DND-41 (cell line): ENCODE data around the gene SURF6.

Source experiments
- ATAC-seq: fragments of 200-7000 bp; cut with Tn5 transposase; 3 replicates; pipeline ENCODE4 v1.9.1; 2021; ENCODE audit warnings: low read depth; ENCODE audit not compliant: insufficient read depth
- DNase-seq: peaks from one replicate; pipeline ENCODE4 v3.0.0-alpha.2; 2020
- H2AFZ ChIP-seq: 2 replicates; pipeline ENCODE4 v1.6.0; 2012; ENCODE audit warnings: low read depth, low read length
- H3K27ac ChIP-seq: 2 replicates; pipeline ENCODE4 v1.5.1; 2012; ENCODE audit warnings: low read length, inconsistent platforms
- H3K27me3 ChIP-seq: fragments of 200-600 bp; sonication (generic); 2 replicates; pipeline ENCODE4 v1.6.0; 2012; ENCODE audit warnings: low read length, mild to moderate bottlenecking, inconsistent platforms; ENCODE audit not compliant: insufficient read depth, poor library complexity
- H3K36me3 ChIP-seq: 2 replicates; pipeline ENCODE4 v1.5.1; 2012; ENCODE audit warnings: low read length, inconsistent platforms; ENCODE audit not compliant: insufficient read depth
- H3K4me1 ChIP-seq: 2 replicates; pipeline ENCODE4 v1.5.1; 2012; ENCODE audit warnings: mild to moderate bottlenecking, low read length; ENCODE audit not compliant: insufficient read depth
- H3K4me2 ChIP-seq: 2 replicates; pipeline ENCODE4 v1.6.0; 2012; ENCODE audit warnings: mild to moderate bottlenecking, moderate library complexity, low read length, inconsistent platforms; ENCODE audit not compliant: insufficient read depth
- H3K4me3 ChIP-seq, 2 experiments: fragments of 200-600 bp in 1 of 2; shearing (Covaris generic) in 1 of 2; 2 replicates each; pipeline ENCODE4 v1.5.1; 2012 to 2016; ENCODE audit warnings: inconsistent platforms in 2 of 2, low read length in 2 of 2, mild to moderate bottlenecking in 2 of 2, low read depth in 1 of 2, moderate library complexity in 1 of 2
- H3K79me2 ChIP-seq: 2 replicates; pipeline ENCODE4 v1.6.0; 2012; ENCODE audit warnings: low read length, inconsistent platforms; ENCODE audit not compliant: insufficient read depth
- H3K9ac ChIP-seq: 2 replicates; pipeline ENCODE4 v1.6.0; 2012; ENCODE audit warnings: low read depth, mild to moderate bottlenecking, inconsistent platforms, low read length, moderate library complexity
- H3K9me3 ChIP-seq: 2 replicates; pipeline ENCODE4 v1.5.1; 2012; ENCODE audit warnings: low read length, moderate library complexity, mild to moderate bottlenecking, inconsistent platforms; ENCODE audit not compliant: insufficient read depth, severe bottlenecking
- H4K20me1 ChIP-seq: 2 replicates; pipeline ENCODE4 v1.6.0; 2012; ENCODE audit warnings: low read length; ENCODE audit not compliant: insufficient read depth
- EZH2 ChIP-seq: IDR thresholded peaks from 3 replicates; pipeline ENCODE4 v1.6.1; 2012; ENCODE audit warnings: borderline replicate concordance, low read depth, mild to moderate bottlenecking, moderate library complexity, low read length, inconsistent platforms; ENCODE audit not compliant: severe bottlenecking
- TF ChIP-seq, protein P1 (sequence below): IDR thresholded peaks from 2 replicates; pipeline ENCODE4 v1.5.1; 2012; ENCODE audit warnings: borderline replicate concordance, low read length, moderate library complexity, mild to moderate bottlenecking; ENCODE audit not compliant: poor library complexity, severe bottlenecking; ENCODE audit errors: extremely low read depth

Gene SURF6

DNA sequence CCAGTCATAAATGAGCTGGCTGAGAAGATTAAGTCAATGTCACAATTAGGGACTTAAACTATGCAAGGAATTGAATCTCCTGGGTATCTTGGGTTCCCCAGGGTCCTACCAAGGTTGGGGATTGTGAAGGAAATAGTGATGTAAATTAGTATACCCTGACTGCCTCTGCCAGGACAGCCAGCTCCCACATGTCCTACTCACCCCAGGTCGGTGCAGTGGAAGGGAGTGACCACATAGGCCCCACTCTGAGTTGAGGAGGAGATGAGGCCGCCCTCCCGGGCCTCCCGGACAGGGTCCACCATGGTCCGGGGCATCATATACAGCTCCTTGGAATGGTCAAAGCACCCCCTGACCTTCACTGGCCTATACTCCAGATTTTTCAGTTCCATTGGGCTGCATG is 17.6 kb upstream of the SURF6 start:
- Histone ChIP-seq H3K9me3 (no peaks in the 10 kb centered on the region), H3K4me2 (no peak overlapping the region), H4K20me1 (peaks cover 39% of the 10 kb centered on the region), H3K27ac (no peak overlapping the region), H3K79me2 (peaks cover 54% of the 10 kb centered on the region), H2AFZ (no peak overlapping the region), H3K4me3 (no peak overlapping the region), H3K9ac (no peak overlapping the region), H3K36me3 (peaks cover 54% of the 10 kb centered on the region), H3K27me3 (no peaks in the 10 kb centered on the region), H3K4me1 (peaks cover 58% of the 10 kb centered on the region)
- ATAC-seq (no peak), DNase-seq (no peak)
- TF ChIP-seq, protein P1, sequence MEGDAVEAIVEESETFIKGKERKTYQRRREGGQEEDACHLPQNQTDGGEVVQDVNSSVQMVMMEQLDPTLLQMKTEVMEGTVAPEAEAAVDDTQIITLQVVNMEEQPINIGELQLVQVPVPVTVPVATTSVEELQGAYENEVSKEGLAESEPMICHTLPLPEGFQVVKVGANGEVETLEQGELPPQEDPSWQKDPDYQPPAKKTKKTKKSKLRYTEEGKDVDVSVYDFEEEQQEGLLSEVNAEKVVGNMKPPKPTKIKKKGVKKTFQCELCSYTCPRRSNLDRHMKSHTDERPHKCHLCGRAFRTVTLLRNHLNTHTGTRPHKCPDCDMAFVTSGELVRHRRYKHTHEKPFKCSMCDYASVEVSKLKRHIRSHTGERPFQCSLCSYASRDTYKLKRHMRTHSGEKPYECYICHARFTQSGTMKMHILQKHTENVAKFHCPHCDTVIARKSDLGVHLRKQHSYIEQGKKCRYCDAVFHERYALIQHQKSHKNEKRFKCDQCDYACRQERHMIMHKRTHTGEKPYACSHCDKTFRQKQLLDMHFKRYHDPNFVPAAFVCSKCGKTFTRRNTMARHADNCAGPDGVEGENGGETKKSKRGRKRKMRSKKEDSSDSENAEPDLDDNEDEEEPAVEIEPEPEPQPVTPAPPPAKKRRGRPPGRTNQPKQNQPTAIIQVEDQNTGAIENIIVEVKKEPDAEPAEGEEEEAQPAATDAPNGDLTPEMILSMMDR: no peak
- TF ChIP-seq EZH2: no peak

DNA sequence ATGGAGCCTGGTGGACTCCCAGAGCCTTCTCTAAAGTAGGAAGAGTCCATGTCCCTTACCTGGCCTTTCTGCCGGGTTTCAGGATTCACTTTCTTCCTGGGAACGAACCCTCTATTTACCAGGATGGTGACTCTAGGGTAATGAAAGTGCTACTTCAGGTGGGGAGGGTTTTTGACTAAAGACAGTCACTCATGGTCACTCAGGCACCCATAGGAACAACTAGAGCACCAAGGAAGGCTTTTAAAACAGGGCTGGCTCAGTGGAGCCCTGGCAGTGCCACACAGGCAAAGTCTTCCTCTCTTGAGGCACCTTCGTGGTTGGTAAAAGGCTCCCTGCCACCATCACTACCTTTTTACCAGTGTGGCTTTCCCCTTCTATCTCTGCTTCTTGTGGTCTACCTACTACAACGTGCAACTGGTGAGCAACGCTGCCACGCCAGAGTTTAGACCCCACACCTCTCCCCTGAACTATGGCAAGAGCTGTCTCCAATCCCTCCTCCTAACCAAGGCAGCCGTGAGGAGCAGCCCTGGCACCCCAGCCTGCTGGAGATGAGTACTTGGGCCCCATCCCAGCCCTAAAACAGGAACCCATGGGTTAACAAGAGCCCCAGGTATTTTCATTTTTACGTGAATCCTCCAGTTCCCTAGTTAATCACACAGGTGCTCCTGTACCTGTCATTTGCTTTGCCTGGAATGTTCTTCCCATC is 16.8 kb upstream of the SURF6 start:
- H4K20me1 ChIP-seq: peaks cover 41% of the 10 kb centered on the region
- no peak overlapping the region for H2AFZ ChIP-seq
- no peak for ATAC-seq
- H3K79me2 ChIP-seq: peaks cover 56% of the 10 kb centered on the region
- no peak overlapping the region for H3K4me2 ChIP-seq
- H3K27ac ChIP-seq: no peak overlapping the region
- H3K36me3 ChIP-seq: peaks cover 56% of the 10 kb centered on the region
- no peak overlapping the region for H3K4me3 ChIP-seq
- no peaks in the 10 kb centered on the region for H3K27me3 ChIP-seq
- no peak for DNase-seq
- TF ChIP-seq, protein P1: no peak
- no peak for TF ChIP-seq EZH2
- H3K9ac ChIP-seq: no peak overlapping the region
- no peaks in the 10 kb centered on the region for H3K9me3 ChIP-seq
- H3K4me1 ChIP-seq: peaks cover 51% of the 10 kb centered on the region

DNA sequence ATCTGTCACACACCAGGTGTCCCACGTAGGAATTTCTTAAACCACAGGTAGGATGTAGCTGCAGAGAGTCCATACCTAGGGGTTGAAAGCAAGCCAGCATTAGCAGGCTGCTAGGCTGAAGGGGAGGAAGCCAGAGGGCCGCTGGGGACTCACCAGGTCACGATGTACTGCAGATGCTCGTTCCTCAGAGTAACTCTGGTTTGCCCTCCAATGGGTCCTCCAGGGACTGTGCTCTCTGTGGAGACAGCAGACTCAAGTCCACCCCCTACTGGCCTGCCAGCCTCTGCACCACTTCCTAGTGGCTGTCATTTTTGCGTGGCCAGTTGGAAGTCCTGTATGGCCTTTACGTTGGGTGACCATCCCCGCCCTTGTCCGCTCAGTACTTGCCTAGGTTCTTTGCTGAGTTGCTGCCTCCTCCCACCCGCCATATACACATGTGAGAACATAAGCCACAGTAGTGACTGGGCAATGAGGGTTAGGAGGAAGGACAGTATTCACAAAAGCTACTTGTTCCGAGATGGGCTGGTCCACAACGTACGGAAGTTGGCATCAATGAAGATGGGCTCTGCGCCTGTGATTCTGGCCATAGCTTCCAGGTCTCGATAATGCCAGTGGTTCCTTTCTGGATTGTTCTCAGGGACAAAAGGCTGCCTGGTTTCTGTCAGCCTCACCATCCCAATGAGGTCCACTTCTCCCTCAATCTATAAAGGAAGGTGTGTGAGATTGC is 16.1 kb upstream of the SURF6 start:
- Histone ChIP-seq H3K9ac (no peak overlapping the region), H3K27me3 (no peaks in the 10 kb centered on the region), H3K4me3 (no peak overlapping the region), H3K4me1 (peaks cover 44% of the 10 kb centered on the region), H3K4me2 (no peak overlapping the region), H2AFZ (no peak overlapping the region), H4K20me1 (peaks cover 41% of the 10 kb centered on the region), H3K9me3 (no peaks in the 10 kb centered on the region), H3K79me2 (peaks cover 55% of the 10 kb centered on the region), H3K36me3 (peaks cover 54% of the 10 kb centered on the region), H3K27ac (no peak overlapping the region)
- peak; percentile 54 for DNase-seq
- peak; percentile 32 for ATAC-seq
- TF ChIP-seq, protein P1: peak; percentile 66
- no peak for TF ChIP-seq EZH2
